ENCODE measurements around the gene SHC2. TPM values are rescaled to one million over a fixed set of nuclear protein-coding genes. Genes with fewer than 3 reads are reported as not detected.

SHC2 gene
- polyA plus RNA-seq, 1 donor (not counting 4 experiments of a cell fraction or from before 2014, with no cell fraction given), result 2.5 TPM

DNA sequence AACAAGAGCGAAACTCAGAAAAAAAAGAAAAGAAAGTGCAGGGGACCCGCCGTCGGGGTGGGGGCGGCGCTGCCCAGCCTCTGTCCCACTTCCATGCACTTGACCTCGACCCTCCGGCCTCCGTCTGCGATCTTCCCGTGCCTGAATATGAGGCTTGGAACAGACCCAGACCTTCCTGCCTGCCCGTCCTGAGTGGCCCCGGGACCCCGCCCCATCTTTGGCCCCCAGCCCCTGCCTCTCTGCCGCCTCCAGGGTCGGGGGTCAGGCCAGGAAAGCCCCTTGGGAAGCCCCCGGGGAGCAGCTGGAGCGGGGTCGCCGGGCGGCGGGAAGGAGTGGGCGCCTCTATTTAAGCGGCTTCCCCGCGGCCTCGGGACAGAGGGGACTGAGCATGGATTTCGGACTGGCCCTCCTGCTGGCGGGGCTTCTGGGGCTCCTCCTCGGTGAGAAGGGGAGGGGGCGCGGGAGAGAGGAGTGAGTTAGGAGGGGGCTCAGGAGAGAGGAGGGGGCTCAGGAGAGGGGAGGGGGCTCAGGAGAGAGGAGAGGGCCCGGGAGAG is 35.4 kb upstream of the SHC2 start, which contains the start of gene MADCAM1:
Gene MADCAM1, plus strand, starts transcription at position 375 of the 554 bp plus-strand sequence. Its CDS starts 14 bp downstream, at position 389.
- H3K9me3 ChIP-seq (ENCODE audit: control insufficient read depth, low read depth, low read length), result no peaks in the 10 kb centered on the region
- no peaks in the 10 kb centered on the region for H3K9me1 ChIP-seq (ENCODE audit: control insufficient read depth, extremely low read depth, insufficient read depth, low read length)
- no peak for DNase-seq (ENCODE audit: low read depth, low spot score)
- no peaks in the 10 kb centered on the region for H3K79me2 ChIP-seq (ENCODE audit: control insufficient read depth, insufficient read depth, low read length)
- no peak within 1 kb of the TSS for H2AFZ ChIP-seq (ENCODE audit: control insufficient read depth, low read length)
- dilution Hi-C loops (cut with MboI; ENCODE audit: extremely low pct_ligation_motif_present, low sequenced_read_pairs), result no loop called here
- TF ChIP-seq, protein P1, sequence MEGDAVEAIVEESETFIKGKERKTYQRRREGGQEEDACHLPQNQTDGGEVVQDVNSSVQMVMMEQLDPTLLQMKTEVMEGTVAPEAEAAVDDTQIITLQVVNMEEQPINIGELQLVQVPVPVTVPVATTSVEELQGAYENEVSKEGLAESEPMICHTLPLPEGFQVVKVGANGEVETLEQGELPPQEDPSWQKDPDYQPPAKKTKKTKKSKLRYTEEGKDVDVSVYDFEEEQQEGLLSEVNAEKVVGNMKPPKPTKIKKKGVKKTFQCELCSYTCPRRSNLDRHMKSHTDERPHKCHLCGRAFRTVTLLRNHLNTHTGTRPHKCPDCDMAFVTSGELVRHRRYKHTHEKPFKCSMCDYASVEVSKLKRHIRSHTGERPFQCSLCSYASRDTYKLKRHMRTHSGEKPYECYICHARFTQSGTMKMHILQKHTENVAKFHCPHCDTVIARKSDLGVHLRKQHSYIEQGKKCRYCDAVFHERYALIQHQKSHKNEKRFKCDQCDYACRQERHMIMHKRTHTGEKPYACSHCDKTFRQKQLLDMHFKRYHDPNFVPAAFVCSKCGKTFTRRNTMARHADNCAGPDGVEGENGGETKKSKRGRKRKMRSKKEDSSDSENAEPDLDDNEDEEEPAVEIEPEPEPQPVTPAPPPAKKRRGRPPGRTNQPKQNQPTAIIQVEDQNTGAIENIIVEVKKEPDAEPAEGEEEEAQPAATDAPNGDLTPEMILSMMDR (optimal IDR thresholded peaks at IDR 0.05 in 1 of 3, IDR thresholded peaks at IDR 0.05 in 1 of 3, conservative IDR thresholded peaks at IDR 0.05 in 1 of 3; ENCODE audit: extremely low read depth in 1 of 3, insufficient read depth in 2 of 3, low read length in 3 of 3), result no peak
- no peak for TF ChIP-seq EZH2 (IDR thresholded peaks at IDR 0.05; ENCODE audit: low read length)
- H3K4me1 ChIP-seq (ENCODE audit: control insufficient read depth, extremely low read depth, insufficient read depth, low read length), result no peaks in the 10 kb centered on the region
- H3K4me3 ChIP-seq (ENCODE audit: control insufficient read depth in 2 of 3, extremely low read depth in 1 of 3, insufficient read depth in 2 of 3, low read depth in 1 of 3, low read length in 3 of 3), result no peak within 1 kb of the TSS
- no peak within 1 kb of the TSS for H3K27ac ChIP-seq (ENCODE audit: control insufficient read depth, insufficient read depth, low read length)
- H3K36me3 ChIP-seq (ENCODE audit: control insufficient read depth in 2 of 2, extremely low read depth in 1 of 2, insufficient read depth in 2 of 2, low read length in 2 of 2), result no peaks in the 10 kb centered on the region
- no peak within 1 kb of the TSS for H3K4me2 ChIP-seq (ENCODE audit: control insufficient read depth, extremely low read depth, insufficient read depth, low read depth, low read length)
- peaks cover 25% of the 10 kb centered on the region for H3K27me3 ChIP-seq (ENCODE audit: control insufficient read depth, extremely low read depth, insufficient read depth, low read length)
- H4K20me1 ChIP-seq (ENCODE audit: control insufficient read depth, extremely low read depth, insufficient read depth, low read length), result no peaks in the 10 kb centered on the region
- FAIRE-seq, result no peak
- no peak within 1 kb of the TSS for H3K9ac ChIP-seq (ENCODE audit: control insufficient read depth, extremely low read depth, insufficient read depth, low read length)

DNA sequence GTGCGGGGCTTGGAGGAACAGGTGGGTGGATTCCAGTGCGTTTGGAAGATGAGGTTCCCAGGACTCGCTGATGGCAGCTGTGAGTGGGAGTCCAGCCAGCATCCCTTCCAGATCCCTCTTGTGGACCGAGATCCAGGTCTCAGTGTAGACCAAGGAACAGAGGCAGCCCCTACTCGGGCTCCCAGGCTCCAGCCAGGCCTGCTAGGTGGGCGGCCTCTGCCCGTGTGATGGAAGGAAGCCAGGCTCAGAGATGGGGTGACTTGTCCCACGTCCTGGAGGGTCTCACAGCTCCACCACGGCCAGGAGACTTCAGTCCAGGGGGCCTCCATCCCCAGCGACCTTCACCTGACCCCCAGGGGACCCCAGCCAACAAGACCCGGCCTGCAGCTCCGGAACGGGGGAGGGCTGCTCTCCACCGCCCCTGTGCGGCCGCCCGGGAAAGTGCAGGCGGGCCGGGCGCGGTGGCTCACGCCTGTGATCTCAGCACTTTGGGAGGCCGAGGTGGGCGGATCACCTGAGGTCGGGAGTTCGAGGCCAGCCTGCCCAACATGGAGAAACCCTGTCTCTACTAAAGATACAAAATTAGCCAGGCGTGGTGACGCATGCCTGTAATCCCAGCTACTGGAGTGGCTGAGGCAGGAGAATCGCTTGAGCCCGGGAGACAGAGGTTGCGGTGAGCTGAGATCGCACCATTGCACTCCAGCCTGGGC is 34.7 kb upstream of the SHC2 start:
- no peak overlapping the region for H3K4me2 ChIP-seq (ENCODE audit: control insufficient read depth, extremely low read depth, insufficient read depth, low read depth, low read length)
- peaks cover 25% of the 10 kb centered on the region for H3K27me3 ChIP-seq (ENCODE audit: control insufficient read depth, extremely low read depth, insufficient read depth, low read length)
- H3K27ac ChIP-seq (ENCODE audit: control insufficient read depth, insufficient read depth, low read length), result no peak overlapping the region
- DNase-seq (ENCODE audit: low read depth, low spot score) (no peak), FAIRE-seq (no peak)
- H3K9me3 ChIP-seq (ENCODE audit: control insufficient read depth, low read depth, low read length), result no peaks in the 10 kb centered on the region
- H3K9me1 ChIP-seq (ENCODE audit: control insufficient read depth, extremely low read depth, insufficient read depth, low read length), result no peaks in the 10 kb centered on the region
- no peak overlapping the region for H3K4me3 ChIP-seq (ENCODE audit: control insufficient read depth in 2 of 3, extremely low read depth in 1 of 3, insufficient read depth in 2 of 3, low read depth in 1 of 3, low read length in 3 of 3)
- no peaks in the 10 kb centered on the region for H4K20me1 ChIP-seq (ENCODE audit: control insufficient read depth, extremely low read depth, insufficient read depth, low read length)
- H3K4me1 ChIP-seq (ENCODE audit: control insufficient read depth, extremely low read depth, insufficient read depth, low read length), result no peaks in the 10 kb centered on the region
- no peak overlapping the region for H2AFZ ChIP-seq (ENCODE audit: control insufficient read depth, low read length)
- dilution Hi-C loops (cut with MboI; ENCODE audit: extremely low pct_ligation_motif_present, low sequenced_read_pairs), result no loop called here
- no peaks in the 10 kb centered on the region for H3K36me3 ChIP-seq (ENCODE audit: control insufficient read depth in 2 of 2, extremely low read depth in 1 of 2, insufficient read depth in 2 of 2, low read length in 2 of 2)
- H3K79me2 ChIP-seq (ENCODE audit: control insufficient read depth, insufficient read depth, low read length), result no peaks in the 10 kb centered on the region
- no peak overlapping the region for H3K9ac ChIP-seq (ENCODE audit: control insufficient read depth, extremely low read depth, insufficient read depth, low read length)
- TF ChIP-seq, protein P1 (optimal IDR thresholded peaks at IDR 0.05 in 1 of 3, IDR thresholded peaks at IDR 0.05 in 1 of 3, conservative IDR thresholded peaks at IDR 0.05 in 1 of 3; ENCODE audit: extremely low read depth in 1 of 3, insufficient read depth in 2 of 3, low read length in 3 of 3), result peak; percentile 55 to 88 (median 61)
- no peak for TF ChIP-seq EZH2 (IDR thresholded peaks at IDR 0.05; ENCODE audit: low read length)
